ENCODE measurements around the gene GABARAP.
A peak's percentile ranks its signal among the peaks of the same experiment; 100 is the strongest.

GABARAP gene

DNA sequence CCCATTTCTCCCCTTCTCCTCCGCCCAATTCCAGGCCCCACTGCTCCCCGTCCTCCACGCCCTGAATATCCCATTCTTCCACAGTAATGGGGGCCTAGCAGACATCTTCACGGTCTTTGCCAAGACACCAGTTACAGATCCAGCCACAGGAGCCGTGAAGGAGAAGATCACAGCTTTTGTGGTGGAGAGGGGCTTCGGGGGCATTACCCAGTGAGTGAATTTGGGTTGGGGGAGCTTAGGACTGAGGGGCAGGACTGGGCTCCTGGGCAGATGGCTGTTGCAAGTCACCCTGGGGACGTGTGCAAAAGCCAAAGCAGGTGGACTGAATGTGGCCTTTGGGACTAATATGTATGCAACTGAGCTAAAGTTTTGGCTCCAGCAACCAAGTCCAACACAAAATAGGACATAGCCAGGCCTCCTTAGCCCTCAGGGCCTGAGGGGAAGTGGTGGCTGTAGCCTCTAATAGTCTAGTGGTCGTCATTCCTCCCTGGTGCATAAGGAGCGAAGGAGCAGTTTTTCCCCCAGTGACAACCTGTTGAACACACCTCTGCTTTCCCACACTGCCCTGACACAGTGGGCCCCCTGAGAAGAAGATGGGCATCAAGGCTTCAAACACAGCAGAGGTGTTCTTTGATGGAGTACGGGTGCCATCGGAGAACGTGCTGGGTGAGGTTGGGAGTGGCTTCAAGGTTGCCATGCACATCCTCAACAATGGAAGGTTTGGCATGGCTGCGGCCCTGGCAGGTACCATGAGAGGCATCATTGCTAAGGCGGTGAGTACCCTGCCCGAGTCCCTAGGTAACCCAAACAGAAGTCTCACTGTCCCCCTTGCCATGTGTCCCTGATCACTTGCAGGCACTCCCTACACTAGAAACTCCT is 19.9 kb downstream of the GABARAP start:
- H3K36me3 ChIP-seq (ENCODE audit: control insufficient read depth, low read length): peaks cover 64% of the 10 kb centered on the region
- H3K27ac ChIP-seq (ENCODE audit: low read depth, low read length): no peak overlapping the region

DNA sequence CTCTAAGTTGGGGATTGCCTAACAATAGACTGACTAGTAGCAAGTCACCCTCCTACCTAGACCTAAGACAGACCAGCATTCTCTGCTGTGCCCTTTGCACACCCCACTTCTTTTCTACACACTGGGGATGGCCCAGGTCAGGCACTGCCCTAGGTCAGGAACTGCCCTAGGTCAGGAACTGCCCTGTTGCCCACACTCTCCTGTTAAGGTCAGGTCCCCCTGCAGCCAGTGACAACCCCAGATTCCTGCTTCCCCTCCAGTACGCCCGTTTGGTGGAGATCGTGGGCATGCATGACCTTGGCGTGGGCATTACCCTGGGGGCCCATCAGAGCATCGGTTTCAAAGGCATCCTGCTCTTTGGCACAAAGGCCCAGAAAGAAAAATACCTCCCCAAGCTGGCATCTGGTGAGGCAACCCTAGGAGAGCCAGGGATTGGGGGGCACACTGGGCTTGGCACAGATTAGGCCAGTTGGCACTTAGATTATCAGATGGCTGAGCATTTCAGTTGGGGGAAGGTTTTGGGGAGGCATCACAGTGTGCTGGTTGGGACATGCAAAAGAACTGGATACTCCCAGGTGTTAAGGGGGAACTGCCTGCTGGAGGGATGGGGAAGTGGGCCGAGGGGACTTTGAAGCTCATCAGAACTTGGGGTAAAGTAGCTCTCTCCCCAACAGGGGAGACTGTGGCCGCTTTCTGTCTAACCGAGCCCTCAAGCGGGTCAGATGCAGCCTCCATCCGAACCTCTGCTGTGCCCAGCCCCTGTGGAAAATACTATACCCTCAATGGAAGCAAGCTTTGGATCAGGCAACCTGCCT is 20.8 kb downstream of the GABARAP start:
- Histone ChIP-seq H3K4me3 (ENCODE audit: low read length) (no peak overlapping the region), H3F3A (ENCODE audit: control insufficient read depth, insufficient read depth) (peaks cover 17% of the 10 kb centered on the region)

More for the DNA sequence above, 19.9 kb downstream of the GABARAP start:
- Histone ChIP-seq H3K27me3 (ENCODE audit: control insufficient read depth, low read length) (no peaks in the 10 kb centered on the region), H3F3A (ENCODE audit: control insufficient read depth, insufficient read depth) (peaks cover 17% of the 10 kb centered on the region), H4K20me1 (ENCODE audit: control insufficient read depth, insufficient read depth, low read depth, low read length) (peaks cover 5% of the 10 kb centered on the region; the same call in 1 of the 2 replicates), H3K79me2 (ENCODE audit: control insufficient read depth, low read length) (peaks cover 9% of the 10 kb centered on the region), H3K4me2 (ENCODE audit: low read length) (no peak overlapping the region), H3K4me1 (ENCODE audit: control insufficient read depth, low read length) (peaks cover 36% of the 10 kb centered on the region), H3K9me2 (replicated peaks; ENCODE audit: control insufficient read depth, low read length) (no peaks in the 10 kb centered on the region), H3K4me3 (ENCODE audit: low read length) (no peak overlapping the region), H3K9me3 (ENCODE audit: control insufficient read depth, insufficient read depth, low read length) (no peaks in the 10 kb centered on the region)
- TF ChIP-seq EZH2phosphoT487 (IDR thresholded peaks at IDR 0.05; ENCODE audit: borderline replicate concordance, low read length): no peak

DNA sequence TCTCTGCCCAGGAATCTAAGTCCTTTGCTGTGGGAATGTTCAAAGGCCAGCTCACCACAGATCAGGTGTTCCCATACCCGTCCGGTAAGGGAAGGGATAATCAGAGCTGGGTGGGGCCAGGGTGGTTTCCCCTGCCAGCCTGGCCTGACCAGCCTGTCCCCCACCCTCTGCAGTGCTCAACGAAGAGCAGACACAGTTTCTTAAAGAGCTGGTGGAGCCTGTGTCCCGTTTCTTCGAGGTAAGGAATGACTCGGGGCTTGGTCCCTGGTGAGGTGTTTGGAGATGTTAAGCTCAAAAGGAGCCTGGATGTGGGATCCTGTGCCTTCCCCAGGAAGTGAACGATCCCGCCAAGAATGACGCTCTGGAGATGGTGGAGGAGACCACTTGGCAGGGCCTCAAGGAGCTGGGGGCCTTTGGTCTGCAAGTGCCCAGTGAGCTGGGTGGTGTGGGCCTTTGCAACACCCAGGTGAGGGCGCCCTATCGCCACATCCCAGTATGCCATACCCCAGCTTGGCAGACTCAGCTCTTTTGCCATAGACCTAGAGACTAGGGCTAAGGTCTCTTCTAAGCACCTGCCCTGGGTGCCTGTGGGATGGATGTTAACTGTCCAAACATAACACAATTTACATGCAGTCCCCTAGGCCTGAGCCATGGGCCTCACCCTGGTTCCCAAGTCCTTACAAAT is 21.5 kb downstream of the GABARAP start:
- Histone ChIP-seq H3K27ac (ENCODE audit: low read depth, low read length) (peak overlapping the region; percentile 43), H3K79me2 (ENCODE audit: control insufficient read depth, low read length) (peaks cover 23% of the 10 kb centered on the region), H3K4me3 (ENCODE audit: low read length) (peak overlapping the region; percentile 73), H3K4me1 (ENCODE audit: control insufficient read depth, low read length) (peaks cover 50% of the 10 kb centered on the region), H3K9me2 (replicated peaks; ENCODE audit: control insufficient read depth, low read length) (no peaks in the 10 kb centered on the region), H3K36me3 (ENCODE audit: control insufficient read depth, low read length) (peaks cover 48% of the 10 kb centered on the region), H3K4me2 (ENCODE audit: low read length) (peak overlapping the region; percentile 82), H3K9me3 (ENCODE audit: control insufficient read depth, insufficient read depth, low read length) (no peaks in the 10 kb centered on the region), H3K27me3 (ENCODE audit: control insufficient read depth, low read length) (no peaks in the 10 kb centered on the region), H4K20me1 (ENCODE audit: control insufficient read depth, insufficient read depth, low read depth, low read length) (peaks cover 5% of the 10 kb centered on the region; the same call in 1 of the 2 replicates), H3F3A (ENCODE audit: control insufficient read depth, insufficient read depth) (peaks cover 17% of the 10 kb centered on the region)
- TF ChIP-seq EZH2phosphoT487 (IDR thresholded peaks at IDR 0.05; ENCODE audit: borderline replicate concordance, low read length): no peak
- TF ChIP-seq, protein P1, sequence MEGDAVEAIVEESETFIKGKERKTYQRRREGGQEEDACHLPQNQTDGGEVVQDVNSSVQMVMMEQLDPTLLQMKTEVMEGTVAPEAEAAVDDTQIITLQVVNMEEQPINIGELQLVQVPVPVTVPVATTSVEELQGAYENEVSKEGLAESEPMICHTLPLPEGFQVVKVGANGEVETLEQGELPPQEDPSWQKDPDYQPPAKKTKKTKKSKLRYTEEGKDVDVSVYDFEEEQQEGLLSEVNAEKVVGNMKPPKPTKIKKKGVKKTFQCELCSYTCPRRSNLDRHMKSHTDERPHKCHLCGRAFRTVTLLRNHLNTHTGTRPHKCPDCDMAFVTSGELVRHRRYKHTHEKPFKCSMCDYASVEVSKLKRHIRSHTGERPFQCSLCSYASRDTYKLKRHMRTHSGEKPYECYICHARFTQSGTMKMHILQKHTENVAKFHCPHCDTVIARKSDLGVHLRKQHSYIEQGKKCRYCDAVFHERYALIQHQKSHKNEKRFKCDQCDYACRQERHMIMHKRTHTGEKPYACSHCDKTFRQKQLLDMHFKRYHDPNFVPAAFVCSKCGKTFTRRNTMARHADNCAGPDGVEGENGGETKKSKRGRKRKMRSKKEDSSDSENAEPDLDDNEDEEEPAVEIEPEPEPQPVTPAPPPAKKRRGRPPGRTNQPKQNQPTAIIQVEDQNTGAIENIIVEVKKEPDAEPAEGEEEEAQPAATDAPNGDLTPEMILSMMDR (IDR thresholded peaks at IDR 0.05; ENCODE audit: low read depth, low read length, poor library complexity, severe bottlenecking): peak; percentile 58

More for the DNA sequence above, 20.8 kb downstream of the GABARAP start:
- no peak for TF ChIP-seq EZH2phosphoT487 (IDR thresholded peaks at IDR 0.05; ENCODE audit: borderline replicate concordance, low read length)
- TF ChIP-seq, protein P1 (IDR thresholded peaks at IDR 0.05; ENCODE audit: low read depth, low read length, poor library complexity, severe bottlenecking): no peak
- H3K9me3 ChIP-seq (ENCODE audit: control insufficient read depth, insufficient read depth, low read length): no peaks in the 10 kb centered on the region
- peaks cover 5% of the 10 kb centered on the region; the same call in 1 of the 2 replicates for H4K20me1 ChIP-seq (ENCODE audit: control insufficient read depth, insufficient read depth, low read depth, low read length)
- peak overlapping the region; percentile 82; the same call in 1 of the 2 replicates for H3K4me2 ChIP-seq (ENCODE audit: low read length)
- H3K4me1 ChIP-seq (ENCODE audit: control insufficient read depth, low read length): peaks cover 42% of the 10 kb centered on the region
- peaks cover 16% of the 10 kb centered on the region for H3K79me2 ChIP-seq (ENCODE audit: control insufficient read depth, low read length)
- no peak overlapping the region; the same call in 1 of the 2 replicates for H3K27ac ChIP-seq (ENCODE audit: low read depth, low read length)
- H3K9me2 ChIP-seq (replicated peaks; ENCODE audit: control insufficient read depth, low read length): no peaks in the 10 kb centered on the region
- H3K27me3 ChIP-seq (ENCODE audit: control insufficient read depth, low read length): no peaks in the 10 kb centered on the region
- H3K36me3 ChIP-seq (ENCODE audit: control insufficient read depth, low read length): peaks cover 55% of the 10 kb centered on the region

Measured in DOHH2 (cell line).